ENCODE data around the gene CELSR3. TPM values are rescaled to one million over a fixed set of nuclear protein-coding genes. Genes with fewer than 3 reads are reported as not detected.
A peak's percentile ranks its signal among the peaks of the same experiment; 100 is the strongest.

CELSR3 gene
- total RNA-seq, 1 experiment from 2014 or later = 17.6 TPM

- H3K9me3 Mint-ChIP-seq (ENCODE audit: unreplicated experiment) = no peaks in the 10 kb centered on the region
- no peaks in the 10 kb centered on the region for H3K27me3 Mint-ChIP-seq (ENCODE audit: insufficient read depth, unreplicated experiment)
- ChIA-PET POLR2A (interaction anchor here (0.6 to 1.2 kb wide), 3 partner anchors 11 to 33 kb away, joined by 3 to 4 read pairs (median 3); no protein-coding TSS in a partner anchor), CTCF (interaction anchor here (1.4 kb wide), 1 partner anchor 108 kb away, joined by 3 read pairs; no protein-coding TSS in a partner anchor)
- intact Hi-C loops (cut with micrococcal nuclease) = no loop called here
- no peak for DNase-seq (ENCODE audit: unreplicated experiment)
- H3K4me3 Mint-ChIP-seq (ENCODE audit: unreplicated experiment) = no peak overlapping the region
- H3K27ac Mint-ChIP-seq (ENCODE audit: low read depth, unreplicated experiment) = peak overlapping the region; percentile 69
- H3K36me3 Mint-ChIP-seq (ENCODE audit: insufficient read depth, unreplicated experiment) = peaks cover 49% of the 10 kb centered on the region
- no peak for TF ChIP-seq CTCF (IDR thresholded peaks at IDR 0.05; ENCODE audit: unreplicated experiment)
- no TSS peak for BruUV-seq (replicated peaks)
- peaks cover 10% of the 10 kb centered on the region for H3K4me1 Mint-ChIP-seq (ENCODE audit: insufficient read depth, unreplicated experiment)
These were observed 30.9 kb downstream of the CELSR3 start for GRCh38 chr3:48631516-48632448.

- H3K36me3 Mint-ChIP-seq (ENCODE audit: insufficient read depth, unreplicated experiment) = peaks cover 59% of the 10 kb centered on the region
- no peak for DNase-seq (ENCODE audit: unreplicated experiment)
- no peak for TF ChIP-seq CTCF (IDR thresholded peaks at IDR 0.05; ENCODE audit: unreplicated experiment)
- ChIA-PET POLR2A (interaction anchor here (0.8 to 1.2 kb wide), 2 partner anchors 12 to 32 kb away, joined by 3 to 4 read pairs; no protein-coding TSS in a partner anchor), CTCF (interaction anchor here (1.4 kb wide), 1 partner anchor 109 kb away, joined by 3 read pairs; no protein-coding TSS in a partner anchor)
- no peak overlapping the region for H3K4me3 Mint-ChIP-seq (ENCODE audit: unreplicated experiment)
- BruUV-seq (replicated peaks) = no TSS peak
- H3K9me3 Mint-ChIP-seq (ENCODE audit: unreplicated experiment) = no peaks in the 10 kb centered on the region
- H3K4me1 Mint-ChIP-seq (ENCODE audit: insufficient read depth, unreplicated experiment) = peaks cover 10% of the 10 kb centered on the region
- no peaks in the 10 kb centered on the region for H3K27me3 Mint-ChIP-seq (ENCODE audit: insufficient read depth, unreplicated experiment)
- H3K27ac Mint-ChIP-seq (ENCODE audit: low read depth, unreplicated experiment) = peak overlapping the region; percentile 69
- intact Hi-C loops (cut with micrococcal nuclease) = no loop called here
These were observed 31.9 kb downstream of the CELSR3 start for GRCh38 chr3:48630833-48631232.

GRCh38 chr3:48630407-48630806, 32.3 kb downstream of the CELSR3 start:
- DNase-seq (ENCODE audit: unreplicated experiment) = no peak
- ChIA-PET POLR2A (interaction anchor here (0.9 kb wide), 1 partner anchor 31 kb away, joined by 4 read pairs; no protein-coding TSS in a partner anchor), CTCF (no interaction called here)
- Mint-ChIP-seq H3K36me3 (ENCODE audit: insufficient read depth, unreplicated experiment) (peaks cover 63% of the 10 kb centered on the region), H3K9me3 (ENCODE audit: unreplicated experiment) (no peaks in the 10 kb centered on the region), H3K4me3 (ENCODE audit: unreplicated experiment) (no peak overlapping the region), H3K4me1 (ENCODE audit: insufficient read depth, unreplicated experiment) (peaks cover 10% of the 10 kb centered on the region), H3K27ac (ENCODE audit: low read depth, unreplicated experiment) (no peak overlapping the region), H3K27me3 (ENCODE audit: insufficient read depth, unreplicated experiment) (no peaks in the 10 kb centered on the region)
- TF ChIP-seq CTCF (IDR thresholded peaks at IDR 0.05; ENCODE audit: unreplicated experiment) = no peak
- no TSS peak for BruUV-seq (replicated peaks)
- intact Hi-C loops (cut with micrococcal nuclease) = no loop called here

- intact Hi-C loops (cut with micrococcal nuclease) = no loop called here
- BruUV-seq (replicated peaks) = no TSS peak
- Mint-ChIP-seq H3K36me3 (ENCODE audit: insufficient read depth, unreplicated experiment) (peaks cover 65% of the 10 kb centered on the region), H3K9me3 (ENCODE audit: unreplicated experiment) (no peaks in the 10 kb centered on the region), H3K4me3 (ENCODE audit: unreplicated experiment) (no peak overlapping the region), H3K4me1 (ENCODE audit: insufficient read depth, unreplicated experiment) (peaks cover 10% of the 10 kb centered on the region), H3K27me3 (ENCODE audit: insufficient read depth, unreplicated experiment) (no peaks in the 10 kb centered on the region), H3K27ac (ENCODE audit: low read depth, unreplicated experiment) (no peak overlapping the region)
- ChIA-PET POLR2A (interaction anchor here (0.9 kb wide), 1 partner anchor 31 kb away, joined by 4 read pairs; no protein-coding TSS in a partner anchor), CTCF (no interaction called here)
- TF ChIP-seq CTCF (IDR thresholded peaks at IDR 0.05; ENCODE audit: unreplicated experiment) = no peak
- no peak for DNase-seq (ENCODE audit: unreplicated experiment)
These were observed 32.8 kb downstream of the CELSR3 start for GRCh38 chr3:48629894-48630293.

Data from MCF 10A (cell line).